ENCODE measurements around the gene MARVELD3.
"Not testable (repeated sequence)": the region's sequence is repeated elsewhere in the genome, so short reads cannot be mapped to it uniquely, and the experiment has no call there.

The MARVELD3 gene

DNA sequence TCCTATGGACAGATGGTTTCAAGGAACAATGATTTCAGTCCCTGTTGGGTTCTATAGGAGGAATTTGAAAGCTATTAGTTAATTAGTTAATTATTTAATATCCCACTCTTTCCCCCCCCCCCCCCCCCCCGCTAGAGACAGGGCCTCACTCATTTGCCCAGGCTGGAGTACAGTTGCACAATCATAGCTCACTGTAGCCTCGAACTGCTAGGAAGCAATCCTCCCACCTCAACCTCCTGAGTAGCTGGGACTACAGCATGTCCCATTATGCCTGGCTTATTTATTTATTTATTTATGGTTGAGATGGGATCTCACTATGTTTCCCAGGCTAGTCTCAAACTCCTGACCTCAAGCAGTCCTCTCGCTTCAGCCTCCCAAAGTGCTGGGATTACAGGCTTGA is 34.1 kb upstream of the MARVELD3 start:
- TF ChIP-seq, protein P1, sequence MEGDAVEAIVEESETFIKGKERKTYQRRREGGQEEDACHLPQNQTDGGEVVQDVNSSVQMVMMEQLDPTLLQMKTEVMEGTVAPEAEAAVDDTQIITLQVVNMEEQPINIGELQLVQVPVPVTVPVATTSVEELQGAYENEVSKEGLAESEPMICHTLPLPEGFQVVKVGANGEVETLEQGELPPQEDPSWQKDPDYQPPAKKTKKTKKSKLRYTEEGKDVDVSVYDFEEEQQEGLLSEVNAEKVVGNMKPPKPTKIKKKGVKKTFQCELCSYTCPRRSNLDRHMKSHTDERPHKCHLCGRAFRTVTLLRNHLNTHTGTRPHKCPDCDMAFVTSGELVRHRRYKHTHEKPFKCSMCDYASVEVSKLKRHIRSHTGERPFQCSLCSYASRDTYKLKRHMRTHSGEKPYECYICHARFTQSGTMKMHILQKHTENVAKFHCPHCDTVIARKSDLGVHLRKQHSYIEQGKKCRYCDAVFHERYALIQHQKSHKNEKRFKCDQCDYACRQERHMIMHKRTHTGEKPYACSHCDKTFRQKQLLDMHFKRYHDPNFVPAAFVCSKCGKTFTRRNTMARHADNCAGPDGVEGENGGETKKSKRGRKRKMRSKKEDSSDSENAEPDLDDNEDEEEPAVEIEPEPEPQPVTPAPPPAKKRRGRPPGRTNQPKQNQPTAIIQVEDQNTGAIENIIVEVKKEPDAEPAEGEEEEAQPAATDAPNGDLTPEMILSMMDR (IDR thresholded peaks at IDR 0.05; ENCODE audit: low read length, missing control alignments) = no peak
- H3K4me3 ChIP-seq (replicated peaks; ENCODE audit: low read depth, low read length) = no peak overlapping the region
- DNase-seq (ENCODE audit: low read depth) = no peak

- TF ChIP-seq, protein P1 (IDR thresholded peaks at IDR 0.05; ENCODE audit: low read length, missing control alignments) = no peak
- H3K4me3 ChIP-seq (replicated peaks; ENCODE audit: low read depth, low read length) = no peak overlapping the region
- DNase-seq (ENCODE audit: low read depth) = no peak
Observed at GRCh38 chr16:71593048-71593999, 32.7 kb upstream of the MARVELD3 start.

DNA sequence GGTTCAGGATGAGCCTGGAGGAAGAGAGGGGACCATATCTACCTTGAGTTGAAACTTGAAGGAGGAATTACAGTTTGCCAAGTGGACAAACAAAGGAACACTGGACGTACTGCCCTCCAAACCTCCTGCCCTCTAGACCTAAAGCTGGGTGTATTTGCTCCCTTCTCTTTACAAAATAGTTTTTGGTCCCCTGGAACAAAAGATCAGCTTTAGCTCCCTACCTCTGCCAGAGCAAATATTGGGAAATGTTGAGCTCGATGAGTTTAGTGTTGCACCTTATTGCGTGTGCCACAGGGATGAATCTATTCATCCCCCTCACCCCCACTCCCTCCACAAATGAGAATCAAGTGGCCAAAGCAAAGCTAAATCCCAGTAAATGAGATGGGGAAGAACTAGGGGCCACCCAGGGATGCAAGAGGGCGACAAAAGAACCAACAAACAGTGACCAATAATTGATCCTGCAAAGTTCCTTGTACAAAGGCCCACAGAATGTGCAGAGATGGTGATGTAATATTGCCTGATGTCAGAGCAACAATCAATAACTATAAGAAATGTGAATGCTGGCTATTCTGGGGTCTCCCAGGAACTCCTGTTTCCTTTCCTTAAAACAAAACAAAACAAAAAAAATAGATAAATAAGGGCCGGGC is 31.9 kb upstream of the MARVELD3 start:
- no peak for DNase-seq (ENCODE audit: low read depth)
- H3K4me3 ChIP-seq (replicated peaks; ENCODE audit: low read depth, low read length) = no peak overlapping the region
- TF ChIP-seq, protein P1 (IDR thresholded peaks at IDR 0.05; ENCODE audit: low read length, missing control alignments) = no peak

DNA sequence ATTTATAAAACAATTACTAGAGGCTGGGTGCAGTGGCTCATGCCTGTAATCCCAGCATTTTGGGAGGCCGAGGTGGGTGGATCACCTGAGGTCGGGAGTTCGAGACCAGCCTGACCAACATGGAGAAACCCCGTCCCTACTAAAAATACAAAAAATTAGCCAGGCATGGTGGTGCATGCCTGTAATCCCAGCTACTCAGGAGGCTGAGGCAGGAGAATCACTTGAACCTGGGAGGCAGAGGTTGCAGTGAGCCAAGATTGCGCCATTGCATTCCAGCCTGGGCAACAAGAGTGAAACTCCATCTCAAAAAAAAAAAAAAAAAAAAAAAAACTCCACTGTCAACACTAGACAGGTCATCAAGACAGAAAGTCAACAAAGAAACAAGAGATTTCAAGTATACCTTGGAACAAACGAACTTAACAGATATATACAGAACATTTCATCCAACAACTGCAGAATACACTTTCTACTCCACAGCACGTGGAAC is 30.6 kb upstream of the MARVELD3 start:
- H3K4me3 ChIP-seq (replicated peaks; ENCODE audit: low read depth, low read length); DNase-seq (ENCODE audit: low read depth): not testable (repeated sequence)

GRCh38 chr16:71598426-71598825 is 27.6 kb upstream of the MARVELD3 start:
- DNase-seq (ENCODE audit: low read depth); H3K4me3 ChIP-seq (replicated peaks; ENCODE audit: low read depth, low read length): not testable (repeated sequence)

DNA sequence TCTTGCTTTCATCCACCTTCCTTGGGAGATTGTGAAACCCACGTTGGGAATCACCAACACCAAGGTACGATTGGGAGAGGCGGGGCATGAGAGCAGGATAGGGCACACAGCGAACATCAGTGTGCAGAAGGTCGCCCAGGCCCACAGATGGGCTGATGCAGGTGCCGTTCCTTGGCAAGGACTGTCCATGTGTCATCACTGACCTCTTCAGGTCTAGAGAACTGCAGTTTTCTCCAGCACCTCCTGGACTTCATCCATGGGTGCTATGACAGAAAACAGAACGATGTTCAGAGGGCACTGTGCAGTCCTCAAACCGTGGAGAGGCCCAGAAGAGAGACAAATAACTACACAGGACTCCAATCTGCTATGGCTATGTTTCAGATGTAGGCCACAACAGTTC is 25.2 kb upstream of the MARVELD3 start:
- TF ChIP-seq, protein P1 (IDR thresholded peaks at IDR 0.05; ENCODE audit: low read length, missing control alignments) = no peak
- DNase-seq (ENCODE audit: low read depth) = no peak
- no peak overlapping the region for H3K4me3 ChIP-seq (replicated peaks; ENCODE audit: low read depth, low read length)

DNA sequence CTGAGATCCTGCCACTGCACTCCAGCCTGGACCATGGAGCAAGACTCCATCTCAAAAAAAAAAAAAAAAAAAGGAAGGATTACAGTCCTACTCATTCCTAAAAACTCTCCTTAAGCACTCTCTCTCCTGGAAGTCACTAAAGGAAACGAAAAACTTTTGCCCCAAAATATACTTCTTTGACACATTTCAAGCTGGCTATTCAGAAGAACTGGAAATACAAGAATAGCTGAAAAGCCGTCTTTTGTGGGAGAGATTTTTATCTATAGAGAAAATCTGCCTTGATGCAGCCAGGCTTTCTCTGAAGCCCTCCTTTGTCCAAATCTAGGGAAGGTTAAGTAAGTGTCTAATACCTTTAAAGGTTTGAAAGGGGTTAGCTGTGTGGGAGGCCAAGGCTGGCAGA is 16.9 kb upstream of the MARVELD3 start:
- H3K4me3 ChIP-seq (replicated peaks; ENCODE audit: low read depth, low read length) = no peak overlapping the region
- TF ChIP-seq, protein P1 (IDR thresholded peaks at IDR 0.05; ENCODE audit: low read length, missing control alignments) = no peak
- DNase-seq (ENCODE audit: low read depth) = no peak
